ENCODE results near the gene TADA2A.

TADA2A gene

GRCh38 chr17:37479025-37479424, 72.3 kb downstream of the TADA2A start:
- no peak for DNase-seq (ENCODE audit: low spot score)
- TF ChIP-seq CTCF (conservative IDR thresholded peaks at IDR 0.05; ENCODE audit: low read depth) = no peak
- POLR2A ChIA-PET (ENCODE audit: low non-redundant PET) = no interaction called here
- CTCF ChIA-PET = interaction anchor here (1.5 kb wide), 1 partner anchor 49 kb away, joined by 4 read pairs; no protein-coding TSS in a partner anchor
- H3K27ac ChIP-seq = no peak overlapping the region

- TF ChIP-seq CTCF (conservative IDR thresholded peaks at IDR 0.05; ENCODE audit: low read depth) = no peak
- peak overlapping the region; percentile 69 for H3K27ac ChIP-seq
- CTCF ChIA-PET = interaction anchor here (0.7 kb wide), 2 partner anchors 9 to 153 kb away, joined by 3 to 4 read pairs; no protein-coding TSS in a partner anchor
- no peak for DNase-seq (ENCODE audit: low spot score)
- POLR2A ChIA-PET (ENCODE audit: low non-redundant PET) = no interaction called here
Measured at GRCh38 chr17:37480427-37480826, 73.7 kb downstream of the TADA2A start.

- peak overlapping the region; percentile 69 for H3K27ac ChIP-seq
- DNase-seq (ENCODE audit: low spot score) = no peak
- TF ChIP-seq CTCF (conservative IDR thresholded peaks at IDR 0.05; ENCODE audit: low read depth) = no peak
- ChIA-PET CTCF (interaction anchor here (0.5 to 0.7 kb wide), 2 partner anchors 30 to 152 kb away, joined by 3 read pairs; no protein-coding TSS in a partner anchor), POLR2A (ENCODE audit: low non-redundant PET) (no interaction called here)
Measured at GRCh38 chr17:37481001-37481665, 74.4 kb downstream of the TADA2A start.

- CTCF ChIA-PET = no interaction called here
- peak overlapping the region; percentile 20; the same call in 1 of the 2 replicates for H3K27ac ChIP-seq
- TF ChIP-seq CTCF (conservative IDR thresholded peaks at IDR 0.05; ENCODE audit: low read depth) = no peak
- POLR2A ChIA-PET (ENCODE audit: low non-redundant PET) = no interaction called here
- no peak for DNase-seq (ENCODE audit: low spot score)
Measured at GRCh38 chr17:37483311-37484039, 76.8 kb downstream of the TADA2A start.

GRCh38 chr17:37485938-37486570, 79.4 kb downstream of the TADA2A start:
- DNase-seq (ENCODE audit: low spot score) = no peak
- TF ChIP-seq CTCF (conservative IDR thresholded peaks at IDR 0.05; ENCODE audit: low read depth) = no peak
- ChIA-PET CTCF (no interaction called here), POLR2A (ENCODE audit: low non-redundant PET) (no interaction called here)
- no peak overlapping the region for H3K27ac ChIP-seq

GRCh38 chr17:37488009-37488604, 81.4 kb downstream of the TADA2A start:
- ChIA-PET POLR2A (ENCODE audit: low non-redundant PET) (no interaction called here), CTCF (no interaction called here)
- no peak for TF ChIP-seq CTCF (conservative IDR thresholded peaks at IDR 0.05; ENCODE audit: low read depth)
- peak overlapping the region; percentile 98 for H3K27ac ChIP-seq
- peak; percentile 77 for DNase-seq (ENCODE audit: low spot score)
